ENCODE results near the gene EMILIN1. TPM values are rescaled to one million over a fixed set of nuclear protein-coding genes. Genes with fewer than 3 reads are reported as not detected.

The EMILIN1 gene
- total RNA-seq, 1 experiment from 2014 or later, result 0.31 TPM

DNA sequence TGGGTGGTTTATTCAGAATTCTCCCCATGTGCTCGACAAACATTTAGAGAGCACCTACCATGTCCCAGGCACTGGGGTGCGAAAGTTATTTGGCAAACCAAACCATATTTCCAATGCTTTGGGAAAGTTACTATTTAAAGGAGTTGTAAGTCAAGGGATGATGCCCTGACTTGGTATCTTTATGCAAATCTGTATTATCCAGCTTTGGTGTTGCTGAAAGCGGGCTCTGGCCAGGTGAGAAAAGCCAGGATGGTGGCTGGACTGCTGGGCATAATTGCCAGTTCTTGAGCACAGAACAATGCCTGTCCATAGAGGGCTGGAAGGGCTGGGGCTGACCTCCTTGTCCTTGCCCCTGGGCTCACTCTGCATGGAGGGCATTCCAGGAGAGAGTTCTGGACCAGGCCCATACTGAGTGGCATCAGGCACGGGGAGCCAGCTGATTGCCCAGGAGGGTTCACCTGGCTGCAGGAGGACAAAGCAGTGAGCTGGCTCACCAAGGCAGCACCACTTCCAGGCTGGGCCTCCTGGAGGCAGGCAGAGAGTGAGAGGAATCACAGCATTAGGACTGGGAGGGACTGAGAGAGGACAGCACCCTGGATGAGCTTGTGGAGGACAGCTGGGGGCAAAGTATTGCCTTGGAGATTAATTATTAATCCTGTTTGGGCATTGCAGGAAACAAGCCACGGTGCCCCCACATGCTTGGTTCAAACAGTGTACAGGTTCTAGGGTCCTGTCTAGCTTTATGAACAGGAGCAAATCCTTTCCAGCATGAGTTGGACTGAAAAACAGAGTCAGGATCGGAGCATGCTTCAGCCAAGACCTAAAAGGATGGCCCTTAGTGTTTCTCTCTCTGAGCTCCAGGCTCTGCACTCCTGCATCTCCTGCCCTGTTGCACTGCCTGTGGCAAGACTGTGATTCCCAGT lies 15.3 kb downstream of the EMILIN1 start:
- no peaks in the 10 kb centered on the region for H3K27me3 ChIP-seq (ENCODE audit: control insufficient read depth, insufficient read depth, low read length)
- POLR2A ChIA-PET, result interaction anchor here (0.6 to 0.7 kb wide), 2 partner anchors 102 to 992 kb away, joined by 3 to 4 read pairs; no protein-coding TSS in a partner anchor
- no peak overlapping the region for H3K4me3 ChIP-seq (ENCODE audit: low read depth in 2 of 2, low read length in 2 of 2)
- TF ChIP-seq, protein P1, sequence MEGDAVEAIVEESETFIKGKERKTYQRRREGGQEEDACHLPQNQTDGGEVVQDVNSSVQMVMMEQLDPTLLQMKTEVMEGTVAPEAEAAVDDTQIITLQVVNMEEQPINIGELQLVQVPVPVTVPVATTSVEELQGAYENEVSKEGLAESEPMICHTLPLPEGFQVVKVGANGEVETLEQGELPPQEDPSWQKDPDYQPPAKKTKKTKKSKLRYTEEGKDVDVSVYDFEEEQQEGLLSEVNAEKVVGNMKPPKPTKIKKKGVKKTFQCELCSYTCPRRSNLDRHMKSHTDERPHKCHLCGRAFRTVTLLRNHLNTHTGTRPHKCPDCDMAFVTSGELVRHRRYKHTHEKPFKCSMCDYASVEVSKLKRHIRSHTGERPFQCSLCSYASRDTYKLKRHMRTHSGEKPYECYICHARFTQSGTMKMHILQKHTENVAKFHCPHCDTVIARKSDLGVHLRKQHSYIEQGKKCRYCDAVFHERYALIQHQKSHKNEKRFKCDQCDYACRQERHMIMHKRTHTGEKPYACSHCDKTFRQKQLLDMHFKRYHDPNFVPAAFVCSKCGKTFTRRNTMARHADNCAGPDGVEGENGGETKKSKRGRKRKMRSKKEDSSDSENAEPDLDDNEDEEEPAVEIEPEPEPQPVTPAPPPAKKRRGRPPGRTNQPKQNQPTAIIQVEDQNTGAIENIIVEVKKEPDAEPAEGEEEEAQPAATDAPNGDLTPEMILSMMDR (IDR thresholded peaks at IDR 0.05), result no peak
- TF ChIP-seq POLR2AphosphoS5 (IDR thresholded peaks at IDR 0.05; ENCODE audit: low read depth, low read length) (no peak), TCF7L2 (IDR thresholded peaks at IDR 0.05; ENCODE audit: low read depth, low read length) (no peak), SIN3A (IDR thresholded peaks at IDR 0.05; ENCODE audit: borderline replicate concordance, insufficient read depth, low read depth, low read length) (no peak)
- TF ChIP-seq, protein P2, sequence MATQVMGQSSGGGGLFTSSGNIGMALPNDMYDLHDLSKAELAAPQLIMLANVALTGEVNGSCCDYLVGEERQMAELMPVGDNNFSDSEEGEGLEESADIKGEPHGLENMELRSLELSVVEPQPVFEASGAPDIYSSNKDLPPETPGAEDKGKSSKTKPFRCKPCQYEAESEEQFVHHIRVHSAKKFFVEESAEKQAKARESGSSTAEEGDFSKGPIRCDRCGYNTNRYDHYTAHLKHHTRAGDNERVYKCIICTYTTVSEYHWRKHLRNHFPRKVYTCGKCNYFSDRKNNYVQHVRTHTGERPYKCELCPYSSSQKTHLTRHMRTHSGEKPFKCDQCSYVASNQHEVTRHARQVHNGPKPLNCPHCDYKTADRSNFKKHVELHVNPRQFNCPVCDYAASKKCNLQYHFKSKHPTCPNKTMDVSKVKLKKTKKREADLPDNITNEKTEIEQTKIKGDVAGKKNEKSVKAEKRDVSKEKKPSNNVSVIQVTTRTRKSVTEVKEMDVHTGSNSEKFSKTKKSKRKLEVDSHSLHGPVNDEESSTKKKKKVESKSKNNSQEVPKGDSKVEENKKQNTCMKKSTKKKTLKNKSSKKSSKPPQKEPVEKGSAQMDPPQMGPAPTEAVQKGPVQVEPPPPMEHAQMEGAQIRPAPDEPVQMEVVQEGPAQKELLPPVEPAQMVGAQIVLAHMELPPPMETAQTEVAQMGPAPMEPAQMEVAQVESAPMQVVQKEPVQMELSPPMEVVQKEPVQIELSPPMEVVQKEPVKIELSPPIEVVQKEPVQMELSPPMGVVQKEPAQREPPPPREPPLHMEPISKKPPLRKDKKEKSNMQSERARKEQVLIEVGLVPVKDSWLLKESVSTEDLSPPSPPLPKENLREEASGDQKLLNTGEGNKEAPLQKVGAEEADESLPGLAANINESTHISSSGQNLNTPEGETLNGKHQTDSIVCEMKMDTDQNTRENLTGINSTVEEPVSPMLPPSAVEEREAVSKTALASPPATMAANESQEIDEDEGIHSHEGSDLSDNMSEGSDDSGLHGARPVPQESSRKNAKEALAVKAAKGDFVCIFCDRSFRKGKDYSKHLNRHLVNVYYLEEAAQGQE (IDR thresholded peaks at IDR 0.05; ENCODE audit: insufficient read depth in 1 of 2, low read depth in 2 of 2, low read length in 1 of 2), result no peak
- H3K9me3 ChIP-seq (ENCODE audit: control insufficient read depth, insufficient read depth, low read depth, low read length), result no peaks in the 10 kb centered on the region
- H3K36me3 ChIP-seq (ENCODE audit: control insufficient read depth, insufficient read depth, low read length), result no peaks in the 10 kb centered on the region
- BruUV-seq (replicated peaks), result no TSS peak
- intact Hi-C loops (cut with micrococcal nuclease; ENCODE audit: unreplicated experiment), result no loop called here
- CTCF ChIA-PET, result no interaction called here
- in situ Hi-C loops (cut with HindIII; ENCODE audit: low pct_unique_long_range_greater_than_20kb, low sequenced_read_pairs), result no loop called here
- ATAC-seq, result no peak
- H3K27ac ChIP-seq (ENCODE audit: low read length), result no peak overlapping the region
- no peaks in the 10 kb centered on the region for H3K4me1 ChIP-seq (ENCODE audit: control insufficient read depth, insufficient read depth, low read length)
- no peak for DNase-seq (ENCODE audit: low read depth, low spot score)

DNA sequence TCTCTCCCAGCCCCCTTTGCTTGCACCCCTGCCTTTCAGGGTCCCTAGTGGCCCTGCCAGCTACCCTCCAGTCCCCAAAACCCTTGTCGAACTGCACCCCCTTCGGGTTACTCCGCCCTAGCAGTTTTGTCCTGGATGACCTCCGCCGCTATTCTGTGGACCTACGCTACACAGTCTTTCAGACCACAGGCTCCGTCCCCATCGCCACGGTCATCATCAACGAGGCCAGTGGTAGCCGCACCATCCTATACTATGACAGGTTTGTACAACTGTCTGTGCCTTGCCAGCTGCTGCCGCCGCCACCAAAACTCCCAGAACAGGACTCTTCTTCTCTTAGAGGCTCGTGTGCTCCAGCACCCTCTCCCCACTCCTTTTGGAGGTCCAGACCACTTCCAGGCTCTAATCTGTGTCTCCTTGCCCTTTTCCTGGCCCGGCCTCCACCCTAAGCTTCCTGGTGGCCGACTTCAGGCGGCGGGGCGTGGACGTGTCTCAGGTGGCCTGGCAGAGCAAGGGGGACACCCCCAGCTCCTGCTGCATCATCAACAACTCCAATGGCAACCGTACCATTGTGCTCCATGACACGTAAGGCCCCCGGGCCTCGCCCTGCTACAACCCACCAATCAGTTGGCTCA lies 16.1 kb downstream of the EMILIN1 start:
- no peak for ATAC-seq
- ChIA-PET POLR2A (no interaction called here), CTCF (no interaction called here)

More for the DNA sequence above, 16.1 kb downstream of the EMILIN1 start:
- H3K9me3 ChIP-seq (ENCODE audit: control insufficient read depth, insufficient read depth, low read depth, low read length), result no peaks in the 10 kb centered on the region
- H3K36me3 ChIP-seq (ENCODE audit: control insufficient read depth, insufficient read depth, low read length), result no peaks in the 10 kb centered on the region
- no peak overlapping the region for H3K27ac ChIP-seq (ENCODE audit: low read length)
- TF ChIP-seq POLR2AphosphoS5 (IDR thresholded peaks at IDR 0.05; ENCODE audit: low read depth, low read length), result no peak
- TF ChIP-seq TCF7L2 (IDR thresholded peaks at IDR 0.05; ENCODE audit: low read depth, low read length), result no peak
- no peak for DNase-seq (ENCODE audit: low read depth, low spot score)
- H3K4me3 ChIP-seq (ENCODE audit: low read depth in 2 of 2, low read length in 2 of 2), result no peak overlapping the region
- no peaks in the 10 kb centered on the region for H3K27me3 ChIP-seq (ENCODE audit: control insufficient read depth, insufficient read depth, low read length)
- BruUV-seq (replicated peaks), result no TSS peak
- intact Hi-C loops (cut with micrococcal nuclease; ENCODE audit: unreplicated experiment), result no loop called here
- H3K4me1 ChIP-seq (ENCODE audit: control insufficient read depth, insufficient read depth, low read length), result no peaks in the 10 kb centered on the region
- in situ Hi-C loops (cut with HindIII; ENCODE audit: low pct_unique_long_range_greater_than_20kb, low sequenced_read_pairs), result no loop called here

All from Panc1 (cell line).